NCI-H1417 treated with DMSO at 0.1 percent for 48 hours (cell line): ENCODE results near the gene FRMD6.
A peak's percentile ranks its signal among the peaks of the same experiment; 100 is the strongest.

Source experiments
- DNase-seq: peaks from one replicate; lab custom pipeline; 2025; lab: John Stamatoyannopoulos, UW

The FRMD6 gene

GRCh38 chr14:51776102-51776894 lies 124.6 kb downstream of the FRMD6 start:
- DNase-seq = no peak

- DNase-seq = peak; percentile 65
Observed at GRCh38 chr14:51780006-51780692, 128.4 kb downstream of the FRMD6 start.
